Measurements from ENCODE around the gene LYRM4. TPM values are rescaled to one million over a fixed set of nuclear protein-coding genes. Genes with fewer than 3 reads are reported as not detected.

LYRM4 gene
- total and polyA plus RNA-seq, 2 experiments from 2014 or later, result 51.0 to 62.0 TPM

DNA sequence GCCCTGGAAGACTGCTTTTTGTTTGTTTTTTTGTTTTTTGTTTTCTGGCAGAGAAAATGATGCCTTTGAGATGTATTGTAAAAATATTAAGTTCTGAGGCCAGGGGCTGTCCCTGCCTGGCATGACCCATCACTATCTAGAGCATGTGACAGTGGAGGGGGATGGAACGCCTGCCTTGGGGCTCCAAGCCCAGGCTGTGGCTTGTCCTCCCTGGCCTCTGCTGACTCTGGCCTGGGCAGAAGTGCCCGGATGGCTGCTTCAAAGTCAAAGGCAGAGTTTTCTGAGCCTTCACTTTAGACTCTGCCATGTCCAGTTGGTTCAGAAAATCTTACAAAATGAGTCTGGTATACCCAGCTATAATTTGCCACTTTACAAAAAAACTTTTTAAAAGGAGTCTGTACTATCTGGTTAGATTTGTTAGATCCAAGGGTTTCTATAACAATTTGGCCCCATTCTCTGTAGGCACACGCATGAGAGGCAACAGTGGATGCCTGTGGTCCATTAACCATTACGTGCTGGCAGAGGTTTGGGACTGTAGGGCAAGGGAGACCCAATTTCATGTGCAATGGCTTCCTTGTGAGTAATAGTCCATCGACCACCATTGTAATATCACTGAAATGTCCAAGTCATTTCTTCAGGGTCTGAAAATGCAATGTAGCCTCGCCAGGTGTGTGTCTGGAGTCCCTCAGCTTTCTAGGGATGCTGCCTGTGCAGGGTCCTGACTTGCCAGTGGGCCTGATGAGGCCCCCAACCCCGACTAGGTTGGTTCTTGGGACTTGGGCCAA is 167.3 kb downstream of the LYRM4 start:
- no peaks in the 10 kb centered on the region for H3F3A ChIP-seq (replicated peaks; ENCODE audit: low read depth)
- H2AFZ ChIP-seq, result no peak overlapping the region
- H3K79me2 ChIP-seq (replicated peaks; ENCODE audit: insufficient read depth), result no peaks in the 10 kb centered on the region
- no peaks in the 10 kb centered on the region for H3K4me1 ChIP-seq (ENCODE audit: insufficient read depth)
- peaks cover 2% of the 10 kb centered on the region for H3K27me3 Mint-ChIP-seq (ENCODE audit: insufficient read depth, low read depth, poor library complexity)
- no peak overlapping the region for H3K4me3 Mint-ChIP-seq
- peaks cover 3% of the 10 kb centered on the region; the same call in 1 of the 2 replicates for H4K20me1 ChIP-seq (replicated peaks; ENCODE audit: insufficient read depth)
- H3K4me1 Mint-ChIP-seq, result 0 out of 3 replicates have a peak, but pooled peaks cover 2% of the 10 kb centered on the region
- no peaks in the 10 kb centered on the region for H3K36me3 ChIP-seq (ENCODE audit: insufficient read depth)
- H3K36me3 Mint-ChIP-seq (ENCODE audit: low read depth), result no peaks in the 10 kb centered on the region
- DNase-seq (ENCODE audit: low spot score) (no peak), ATAC-seq (no peak)
- H3K4me2 ChIP-seq, result no peak overlapping the region
- TF ChIP-seq STAT1 (IDR thresholded peaks at IDR 0.05; ENCODE audit: unreplicated experiment) (no peak), JUNB (IDR thresholded peaks at IDR 0.05; ENCODE audit: unreplicated experiment) (no peak), NANOG (IDR thresholded peaks at IDR 0.05; ENCODE audit: borderline replicate concordance) (no peak), ZNF114 (CRISPR knock-in tag; IDR thresholded peaks at IDR 0.05) (no peak), EZH2phosphoT487 (IDR thresholded peaks at IDR 0.05; ENCODE audit: unreplicated experiment) (no peak), POLR2AphosphoS5 (IDR thresholded peaks at IDR 0.05; ENCODE audit: low read depth) (no peak), EZH2 (IDR thresholded peaks at IDR 0.05; ENCODE audit: low read depth, unreplicated experiment) (no peak), ZNF331 (CRISPR knock-in tag; IDR thresholded peaks at IDR 0.05; ENCODE audit: low read depth) (no peak), CREB1 (CRISPR knock-in tag; IDR thresholded peaks at IDR 0.05; ENCODE audit: low read depth) (no peak)
- TF ChIP-seq, protein P1, sequence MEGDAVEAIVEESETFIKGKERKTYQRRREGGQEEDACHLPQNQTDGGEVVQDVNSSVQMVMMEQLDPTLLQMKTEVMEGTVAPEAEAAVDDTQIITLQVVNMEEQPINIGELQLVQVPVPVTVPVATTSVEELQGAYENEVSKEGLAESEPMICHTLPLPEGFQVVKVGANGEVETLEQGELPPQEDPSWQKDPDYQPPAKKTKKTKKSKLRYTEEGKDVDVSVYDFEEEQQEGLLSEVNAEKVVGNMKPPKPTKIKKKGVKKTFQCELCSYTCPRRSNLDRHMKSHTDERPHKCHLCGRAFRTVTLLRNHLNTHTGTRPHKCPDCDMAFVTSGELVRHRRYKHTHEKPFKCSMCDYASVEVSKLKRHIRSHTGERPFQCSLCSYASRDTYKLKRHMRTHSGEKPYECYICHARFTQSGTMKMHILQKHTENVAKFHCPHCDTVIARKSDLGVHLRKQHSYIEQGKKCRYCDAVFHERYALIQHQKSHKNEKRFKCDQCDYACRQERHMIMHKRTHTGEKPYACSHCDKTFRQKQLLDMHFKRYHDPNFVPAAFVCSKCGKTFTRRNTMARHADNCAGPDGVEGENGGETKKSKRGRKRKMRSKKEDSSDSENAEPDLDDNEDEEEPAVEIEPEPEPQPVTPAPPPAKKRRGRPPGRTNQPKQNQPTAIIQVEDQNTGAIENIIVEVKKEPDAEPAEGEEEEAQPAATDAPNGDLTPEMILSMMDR (conservative IDR thresholded peaks at IDR 0.05; ENCODE audit: low read depth in 2 of 2), result no peak
- TF ChIP-seq, protein P2, sequence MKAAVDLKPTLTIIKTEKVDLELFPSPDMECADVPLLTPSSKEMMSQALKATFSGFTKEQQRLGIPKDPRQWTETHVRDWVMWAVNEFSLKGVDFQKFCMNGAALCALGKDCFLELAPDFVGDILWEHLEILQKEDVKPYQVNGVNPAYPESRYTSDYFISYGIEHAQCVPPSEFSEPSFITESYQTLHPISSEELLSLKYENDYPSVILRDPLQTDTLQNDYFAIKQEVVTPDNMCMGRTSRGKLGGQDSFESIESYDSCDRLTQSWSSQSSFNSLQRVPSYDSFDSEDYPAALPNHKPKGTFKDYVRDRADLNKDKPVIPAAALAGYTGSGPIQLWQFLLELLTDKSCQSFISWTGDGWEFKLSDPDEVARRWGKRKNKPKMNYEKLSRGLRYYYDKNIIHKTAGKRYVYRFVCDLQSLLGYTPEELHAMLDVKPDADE (IDR thresholded peaks at IDR 0.05), result no peak
- TF ChIP-seq, protein P3, sequence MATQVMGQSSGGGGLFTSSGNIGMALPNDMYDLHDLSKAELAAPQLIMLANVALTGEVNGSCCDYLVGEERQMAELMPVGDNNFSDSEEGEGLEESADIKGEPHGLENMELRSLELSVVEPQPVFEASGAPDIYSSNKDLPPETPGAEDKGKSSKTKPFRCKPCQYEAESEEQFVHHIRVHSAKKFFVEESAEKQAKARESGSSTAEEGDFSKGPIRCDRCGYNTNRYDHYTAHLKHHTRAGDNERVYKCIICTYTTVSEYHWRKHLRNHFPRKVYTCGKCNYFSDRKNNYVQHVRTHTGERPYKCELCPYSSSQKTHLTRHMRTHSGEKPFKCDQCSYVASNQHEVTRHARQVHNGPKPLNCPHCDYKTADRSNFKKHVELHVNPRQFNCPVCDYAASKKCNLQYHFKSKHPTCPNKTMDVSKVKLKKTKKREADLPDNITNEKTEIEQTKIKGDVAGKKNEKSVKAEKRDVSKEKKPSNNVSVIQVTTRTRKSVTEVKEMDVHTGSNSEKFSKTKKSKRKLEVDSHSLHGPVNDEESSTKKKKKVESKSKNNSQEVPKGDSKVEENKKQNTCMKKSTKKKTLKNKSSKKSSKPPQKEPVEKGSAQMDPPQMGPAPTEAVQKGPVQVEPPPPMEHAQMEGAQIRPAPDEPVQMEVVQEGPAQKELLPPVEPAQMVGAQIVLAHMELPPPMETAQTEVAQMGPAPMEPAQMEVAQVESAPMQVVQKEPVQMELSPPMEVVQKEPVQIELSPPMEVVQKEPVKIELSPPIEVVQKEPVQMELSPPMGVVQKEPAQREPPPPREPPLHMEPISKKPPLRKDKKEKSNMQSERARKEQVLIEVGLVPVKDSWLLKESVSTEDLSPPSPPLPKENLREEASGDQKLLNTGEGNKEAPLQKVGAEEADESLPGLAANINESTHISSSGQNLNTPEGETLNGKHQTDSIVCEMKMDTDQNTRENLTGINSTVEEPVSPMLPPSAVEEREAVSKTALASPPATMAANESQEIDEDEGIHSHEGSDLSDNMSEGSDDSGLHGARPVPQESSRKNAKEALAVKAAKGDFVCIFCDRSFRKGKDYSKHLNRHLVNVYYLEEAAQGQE (IDR thresholded peaks at IDR 0.05; ENCODE audit: unreplicated experiment), result no peak
- TF ChIP-seq, protein P4, sequence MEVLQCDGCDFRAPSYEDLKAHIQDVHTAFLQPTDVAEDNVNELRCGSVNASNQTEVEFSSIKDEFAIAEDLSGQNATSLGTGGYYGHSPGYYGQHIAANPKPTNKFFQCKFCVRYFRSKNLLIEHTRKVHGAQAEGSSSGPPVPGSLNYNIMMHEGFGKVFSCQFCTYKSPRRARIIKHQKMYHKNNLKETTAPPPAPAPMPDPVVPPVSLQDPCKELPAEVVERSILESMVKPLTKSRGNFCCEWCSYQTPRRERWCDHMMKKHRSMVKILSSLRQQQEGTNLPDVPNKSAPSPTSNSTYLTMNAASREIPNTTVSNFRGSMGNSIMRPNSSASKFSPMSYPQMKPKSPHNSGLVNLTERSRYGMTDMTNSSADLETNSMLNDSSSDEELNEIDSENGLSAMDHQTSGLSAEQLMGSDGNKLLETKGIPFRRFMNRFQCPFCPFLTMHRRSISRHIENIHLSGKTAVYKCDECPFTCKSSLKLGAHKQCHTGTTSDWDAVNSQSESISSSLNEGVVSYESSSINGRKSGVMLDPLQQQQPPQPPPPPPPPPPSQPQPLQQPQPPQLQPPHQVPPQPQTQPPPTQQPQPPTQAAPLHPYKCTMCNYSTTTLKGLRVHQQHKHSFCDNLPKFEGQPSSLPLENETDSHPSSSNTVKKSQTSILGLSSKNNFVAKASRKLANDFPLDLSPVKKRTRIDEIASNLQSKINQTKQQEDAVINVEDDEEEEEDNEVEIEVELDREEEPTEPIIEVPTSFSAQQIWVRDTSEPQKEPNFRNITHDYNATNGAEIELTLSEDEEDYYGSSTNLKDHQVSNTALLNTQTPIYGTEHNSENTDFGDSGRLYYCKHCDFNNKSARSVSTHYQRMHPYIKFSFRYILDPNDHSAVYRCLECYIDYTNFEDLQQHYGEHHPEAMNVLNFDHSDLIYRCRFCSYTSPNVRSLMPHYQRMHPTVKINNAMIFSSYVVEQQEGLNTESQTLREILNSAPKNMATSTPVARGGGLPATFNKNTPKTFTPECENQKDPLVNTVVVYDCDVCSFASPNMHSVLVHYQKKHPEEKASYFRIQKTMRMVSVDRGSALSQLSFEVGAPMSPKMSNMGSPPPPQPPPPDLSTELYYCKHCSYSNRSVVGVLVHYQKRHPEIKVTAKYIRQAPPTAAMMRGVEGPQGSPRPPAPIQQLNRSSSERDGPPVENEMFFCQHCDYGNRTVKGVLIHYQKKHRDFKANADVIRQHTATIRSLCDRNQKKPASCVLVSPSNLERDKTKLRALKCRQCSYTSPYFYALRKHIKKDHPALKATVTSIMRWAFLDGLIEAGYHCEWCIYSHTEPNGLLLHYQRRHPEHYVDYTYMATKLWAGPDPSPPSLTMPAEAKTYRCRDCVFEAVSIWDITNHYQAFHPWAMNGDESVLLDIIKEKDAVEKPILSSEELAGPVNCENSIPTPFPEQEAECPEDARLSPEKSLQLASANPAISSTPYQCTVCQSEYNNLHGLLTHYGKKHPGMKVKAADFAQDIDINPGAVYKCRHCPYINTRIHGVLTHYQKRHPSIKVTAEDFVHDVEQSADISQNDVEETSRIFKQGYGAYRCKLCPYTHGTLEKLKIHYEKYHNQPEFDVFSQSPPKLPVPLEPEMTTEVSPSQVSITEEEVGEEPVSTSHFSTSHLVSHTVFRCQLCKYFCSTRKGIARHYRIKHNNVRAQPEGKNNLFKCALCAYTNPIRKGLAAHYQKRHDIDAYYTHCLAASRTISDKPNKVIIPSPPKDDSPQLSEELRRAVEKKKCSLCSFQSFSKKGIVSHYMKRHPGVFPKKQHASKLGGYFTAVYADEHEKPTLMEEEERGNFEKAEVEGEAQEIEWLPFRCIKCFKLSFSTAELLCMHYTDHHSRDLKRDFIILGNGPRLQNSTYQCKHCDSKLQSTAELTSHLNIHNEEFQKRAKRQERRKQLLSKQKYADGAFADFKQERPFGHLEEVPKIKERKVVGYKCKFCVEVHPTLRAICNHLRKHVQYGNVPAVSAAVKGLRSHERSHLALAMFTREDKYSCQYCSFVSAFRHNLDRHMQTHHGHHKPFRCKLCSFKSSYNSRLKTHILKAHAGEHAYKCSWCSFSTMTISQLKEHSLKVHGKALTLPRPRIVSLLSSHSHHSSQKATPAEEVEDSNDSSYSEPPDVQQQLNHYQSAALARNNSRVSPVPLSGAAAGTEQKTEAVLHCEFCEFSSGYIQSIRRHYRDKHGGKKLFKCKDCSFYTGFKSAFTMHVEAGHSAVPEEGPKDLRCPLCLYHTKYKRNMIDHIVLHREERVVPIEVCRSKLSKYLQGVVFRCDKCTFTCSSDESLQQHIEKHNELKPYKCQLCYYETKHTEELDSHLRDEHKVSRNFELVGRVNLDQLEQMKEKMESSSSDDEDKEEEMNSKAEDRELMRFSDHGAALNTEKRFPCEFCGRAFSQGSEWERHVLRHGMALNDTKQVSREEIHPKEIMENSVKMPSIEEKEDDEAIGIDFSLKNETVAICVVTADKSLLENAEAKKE (CRISPR knock-in tag; IDR thresholded peaks at IDR 0.05), result no peak
- no peak overlapping the region for H3K27ac ChIP-seq (ENCODE audit: low read depth)
- H3K9me2 ChIP-seq (ENCODE audit: insufficient read depth), result no peaks in the 10 kb centered on the region
- H3K9me3 Mint-ChIP-seq, result no peaks in the 10 kb centered on the region
- H3K4me3 ChIP-seq, result no peak overlapping the region
- H3K27ac Mint-ChIP-seq, result no peak overlapping the region
- peaks cover 4% of the 10 kb centered on the region for H3K27me3 ChIP-seq (ENCODE audit: insufficient read depth)
